Smooth muscle cell (in vitro differentiated cells): ENCODE results near the gene TACC3. TPM values are rescaled to one million over a fixed set of nuclear protein-coding genes. Genes with fewer than 3 reads are reported as not detected.

ENCODE experiments used
- DNase-seq: peaks from one replicate; lab custom pipeline; 2025; ENCODE audit not compliant: unreplicated experiment; lab: John Stamatoyannopoulos, UW
- H2AFZ ChIP-seq: fragments of 200-600 bp; sonication (generic); 2 replicates; pipeline ENCODE4 v1.6.0; 2016; ENCODE audit warnings: antibody characterized with exemption, low read depth, mild to moderate bottlenecking
- H3F3A ChIP-seq: fragments of 200-600 bp; sonication (generic); 2 replicates; pipeline ENCODE4 v1.6.0; 2017; ENCODE audit warnings: antibody characterized with exemption, low read depth
- H3K27ac ChIP-seq: fragments of 200-600 bp; sonication (generic); 2 replicates; pipeline ENCODE4 v1.5.1; 2016; ENCODE audit warnings: low read depth, mild to moderate bottlenecking
- H3K27me3 ChIP-seq: fragments of 200-600 bp; sonication (generic); 2 replicates; pipeline ENCODE4 v1.6.1; 2016; ENCODE audit warnings: low read depth, mild to moderate bottlenecking
- H3K36me3 ChIP-seq: fragments of 200-600 bp; sonication (generic); 2 replicates; pipeline ENCODE4 v1.5.1; 2016; ENCODE audit warnings: low read depth
- H3K4me1 ChIP-seq: fragments of 200-600 bp; sonication (generic); 2 replicates; pipeline ENCODE4 v1.5.1; 2016; ENCODE audit warnings: low read depth
- H3K4me2 ChIP-seq: fragments of 200-600 bp; sonication (generic); 2 replicates; pipeline ENCODE4 v1.6.0; 2016; ENCODE audit warnings: mild to moderate bottlenecking
- H3K4me3 ChIP-seq: fragments of 200-600 bp; sonication (generic); 2 replicates; pipeline ENCODE4 v1.5.1; 2016; ENCODE audit warnings: mild to moderate bottlenecking
- H3K79me2 ChIP-seq: fragments of 200-600 bp; sonication (generic); 2 replicates; pipeline ENCODE4 v1.6.0; 2016; ENCODE audit warnings: low read depth, mild to moderate bottlenecking
- H3K9ac ChIP-seq: fragments of 200-600 bp; sonication (generic); 2 replicates; pipeline ENCODE4 v1.6.0; 2016; ENCODE audit warnings: low read depth
- H3K9me3 ChIP-seq: fragments of 200-600 bp; sonication (generic); replicated peaks from 2 replicates; pipeline ENCODE4 v1.5.1; 2016; ENCODE audit warnings: low read depth
- H4K20me1 ChIP-seq: fragments of 200-600 bp; sonication (generic); 2 replicates; pipeline ENCODE4 v1.6.0; 2016; ENCODE audit warnings: low read depth
- WGBS: methylation state at CpG from one replicate; pipeline ENCODE4 v1.1.7; 2016; ENCODE audit warnings: low lambda C conversion rate; 5-methylcytosine and 5-hydroxymethylcytosine counted together
- polyA plus RNA-seq: library from polyadenylated mRNA; unstranded; fragments of >200 nt; fragmentation: Nextera tagmentation; extraction: Ambion mirVana; gene quantifications from 2 replicates; pipeline ENCODE4 v1.2.1, GENCODE V29; 2016
- total RNA-seq: library from RNA; depleted of rRNA; stranded (reverse); fragments of >200 nt; gene quantifications from 2 replicates; pipeline ENCODE4 v1.2.3, GENCODE V29; 2014
- TF ChIP-seq, protein P1 (sequence below): fragments of 200-600 bp; sonication (generic); IDR thresholded peaks from 2 replicates; pipeline ENCODE4 v1.5.1; 2017; ENCODE audit warnings: borderline replicate concordance, mild to moderate bottlenecking, antibody characterized with exemption; ENCODE audit not compliant: insufficient read depth, poor library complexity, severe bottlenecking

The TACC3 gene
- total and polyA plus RNA-seq, 2 experiments from 2014 or later = 12.5 to 19.4 TPM

DNA sequence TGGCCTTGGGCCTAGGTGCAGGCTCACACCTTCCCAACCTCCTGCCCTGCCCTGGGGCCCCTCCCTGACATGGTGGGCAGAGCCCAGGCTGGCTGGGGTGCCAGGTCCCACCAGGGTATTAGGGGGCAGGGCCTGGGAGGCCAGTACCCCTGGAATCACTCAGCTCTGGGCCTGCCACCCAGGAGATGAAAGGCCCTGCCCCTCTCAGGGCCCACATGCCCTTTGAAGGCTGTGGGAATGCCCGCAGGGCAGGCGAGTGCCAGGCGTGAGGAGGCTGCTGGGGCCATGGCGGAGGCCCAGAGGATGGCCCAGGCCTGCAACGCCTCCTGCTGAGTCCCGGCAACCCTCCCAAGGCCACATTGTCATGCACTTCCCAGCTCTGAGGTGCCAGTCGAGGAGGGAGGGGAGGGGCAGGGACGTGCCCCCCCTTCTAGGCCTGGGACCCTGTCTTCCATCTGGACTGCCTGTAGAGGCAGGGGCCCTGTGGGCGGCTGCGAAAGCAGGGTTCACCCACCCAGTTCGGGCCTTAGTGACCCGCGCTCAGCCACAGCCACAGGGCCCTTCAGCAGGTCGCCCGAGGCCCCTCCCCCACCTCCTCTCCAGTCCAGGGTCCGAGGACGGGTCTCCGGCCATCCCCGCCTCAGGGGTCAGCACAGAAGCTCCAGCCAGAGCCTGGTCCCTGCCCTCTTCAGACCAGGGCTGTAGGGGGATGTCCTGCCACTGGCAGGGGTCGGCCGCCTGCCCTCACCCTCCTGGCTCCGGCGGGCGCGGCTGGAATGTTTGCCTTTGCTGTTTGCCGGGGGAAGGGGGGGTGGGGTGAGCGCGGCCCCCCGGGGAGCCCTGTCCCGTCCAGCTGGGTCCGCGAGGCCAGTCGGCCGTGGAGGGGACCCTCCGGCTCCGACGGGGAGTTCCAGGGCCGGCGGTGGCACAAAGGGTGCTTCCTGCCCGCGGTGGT, 45.1 kb downstream of the TACC3 start:
- 25% methylated on average over 37 of the region's 41 CpGs for WGBS
- H3K27ac ChIP-seq = no peak overlapping the region

DNA sequence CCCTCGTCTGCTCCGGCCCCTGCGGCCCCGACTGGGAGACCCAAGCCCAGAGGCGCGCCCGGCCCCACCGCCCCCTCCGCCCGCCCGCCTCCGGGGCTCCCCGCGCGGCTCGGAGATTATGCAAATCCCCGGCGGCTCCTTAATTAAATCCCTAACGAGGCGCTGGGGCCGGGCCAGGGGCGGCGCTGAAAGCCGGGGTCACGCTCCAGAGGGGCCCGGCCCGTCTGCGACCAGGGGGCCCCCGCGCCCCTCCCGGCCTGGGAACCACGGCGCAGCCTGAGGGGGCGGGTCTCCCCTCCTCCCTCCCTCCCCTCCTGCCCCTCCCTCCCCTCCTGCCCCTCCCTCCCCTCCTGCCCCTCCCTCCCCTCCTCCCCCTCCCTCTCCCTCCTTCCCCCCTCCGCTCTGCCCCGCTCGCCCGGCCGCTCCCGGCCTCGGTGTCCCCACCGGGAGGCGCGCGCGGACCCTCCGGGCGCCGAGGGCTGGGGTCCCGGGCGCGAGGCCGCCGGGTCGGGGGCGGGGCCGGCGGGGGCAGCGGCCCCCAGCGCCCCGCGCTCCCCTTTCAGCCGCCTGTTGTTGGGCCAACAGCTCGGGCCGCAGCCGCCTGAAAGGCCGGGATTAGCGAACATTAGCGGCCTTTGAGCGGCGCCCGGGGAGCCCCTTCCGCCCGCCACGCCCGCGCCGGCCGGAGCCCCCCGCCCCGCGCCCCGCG, 45.9 kb downstream of the TACC3 start:
- no peaks in the 10 kb centered on the region for H3K27me3 ChIP-seq
- H3K4me1 ChIP-seq = peaks cover 60% of the 10 kb centered on the region
- no peaks in the 10 kb centered on the region for H3K9me3 ChIP-seq
- H2AFZ ChIP-seq = no peak overlapping the region
- DNase-seq = no peak
- no peaks in the 10 kb centered on the region for H3K79me2 ChIP-seq
- H3K36me3 ChIP-seq = no peaks in the 10 kb centered on the region
- no peaks in the 10 kb centered on the region for H3F3A ChIP-seq
- TF ChIP-seq, protein P1, sequence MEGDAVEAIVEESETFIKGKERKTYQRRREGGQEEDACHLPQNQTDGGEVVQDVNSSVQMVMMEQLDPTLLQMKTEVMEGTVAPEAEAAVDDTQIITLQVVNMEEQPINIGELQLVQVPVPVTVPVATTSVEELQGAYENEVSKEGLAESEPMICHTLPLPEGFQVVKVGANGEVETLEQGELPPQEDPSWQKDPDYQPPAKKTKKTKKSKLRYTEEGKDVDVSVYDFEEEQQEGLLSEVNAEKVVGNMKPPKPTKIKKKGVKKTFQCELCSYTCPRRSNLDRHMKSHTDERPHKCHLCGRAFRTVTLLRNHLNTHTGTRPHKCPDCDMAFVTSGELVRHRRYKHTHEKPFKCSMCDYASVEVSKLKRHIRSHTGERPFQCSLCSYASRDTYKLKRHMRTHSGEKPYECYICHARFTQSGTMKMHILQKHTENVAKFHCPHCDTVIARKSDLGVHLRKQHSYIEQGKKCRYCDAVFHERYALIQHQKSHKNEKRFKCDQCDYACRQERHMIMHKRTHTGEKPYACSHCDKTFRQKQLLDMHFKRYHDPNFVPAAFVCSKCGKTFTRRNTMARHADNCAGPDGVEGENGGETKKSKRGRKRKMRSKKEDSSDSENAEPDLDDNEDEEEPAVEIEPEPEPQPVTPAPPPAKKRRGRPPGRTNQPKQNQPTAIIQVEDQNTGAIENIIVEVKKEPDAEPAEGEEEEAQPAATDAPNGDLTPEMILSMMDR = no peak
- WGBS = 3% methylated on average over 7 of the region's 84 CpGs
- peak overlapping the region; percentile 51 for H3K4me3 ChIP-seq
- peak overlapping the region; percentile 86 for H3K4me2 ChIP-seq
- H3K9ac ChIP-seq = no peak overlapping the region
- H4K20me1 ChIP-seq = no peaks in the 10 kb centered on the region
- H3K27ac ChIP-seq = no peak overlapping the region

More for the DNA sequence above, 45.1 kb downstream of the TACC3 start:
- no peak overlapping the region for H2AFZ ChIP-seq
- H3K9ac ChIP-seq = no peak overlapping the region
- TF ChIP-seq, protein P1 = no peak
- H4K20me1 ChIP-seq = no peaks in the 10 kb centered on the region
- H3F3A ChIP-seq = no peaks in the 10 kb centered on the region
- peaks cover 53% of the 10 kb centered on the region for H3K4me1 ChIP-seq
- peak overlapping the region; percentile 86 for H3K4me2 ChIP-seq
- no peaks in the 10 kb centered on the region for H3K9me3 ChIP-seq
- H3K36me3 ChIP-seq = no peaks in the 10 kb centered on the region
- DNase-seq = no peak
- H3K27me3 ChIP-seq = no peaks in the 10 kb centered on the region
- no peaks in the 10 kb centered on the region for H3K79me2 ChIP-seq
- peak overlapping the region; percentile 51 for H3K4me3 ChIP-seq

DNA sequence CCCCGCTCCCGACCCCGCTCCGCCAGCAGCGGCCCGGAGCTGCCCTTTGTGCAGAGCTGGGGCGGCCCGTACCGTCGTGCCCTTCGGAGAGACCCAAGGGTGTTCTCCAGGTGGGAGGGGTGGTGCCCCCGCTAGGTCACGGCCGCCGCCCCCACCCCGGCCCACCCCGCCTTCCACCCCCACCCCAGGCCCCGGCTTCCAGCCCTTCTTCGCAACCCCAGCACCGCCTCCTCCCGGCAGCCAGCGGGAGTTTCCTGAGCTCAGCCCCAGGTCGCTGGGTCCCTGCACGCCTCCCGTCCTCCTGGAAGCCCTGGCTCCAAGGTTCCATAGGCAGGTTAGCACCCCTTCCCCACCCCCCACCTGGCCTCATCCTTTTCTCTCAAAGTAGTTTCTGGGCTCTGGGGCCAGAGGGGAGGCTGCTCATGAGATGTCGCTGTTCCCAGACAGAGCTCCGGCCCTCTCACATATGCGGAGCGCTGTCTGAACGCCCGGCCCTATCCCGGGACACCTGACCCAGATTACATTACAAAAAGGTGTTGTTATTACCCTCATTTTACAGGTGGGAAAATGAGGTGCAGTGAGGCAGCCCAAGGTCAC, 46.5 kb downstream of the TACC3 start:
- H2AFZ ChIP-seq = no peak overlapping the region
- no peak for DNase-seq
- no peaks in the 10 kb centered on the region for H3F3A ChIP-seq
- no peak overlapping the region for H3K9ac ChIP-seq
- H4K20me1 ChIP-seq = no peaks in the 10 kb centered on the region
- no peaks in the 10 kb centered on the region for H3K9me3 ChIP-seq
- peaks cover 60% of the 10 kb centered on the region for H3K4me1 ChIP-seq
- 16% methylated on average over 19 of the region's 32 CpGs for WGBS
- TF ChIP-seq, protein P1 = peak; percentile 46
- H3K4me2 ChIP-seq = peak overlapping the region; percentile 82
- no peaks in the 10 kb centered on the region for H3K79me2 ChIP-seq
- H3K27me3 ChIP-seq = no peaks in the 10 kb centered on the region
- peak overlapping the region; percentile 51 for H3K4me3 ChIP-seq
- H3K36me3 ChIP-seq = no peaks in the 10 kb centered on the region
- H3K27ac ChIP-seq = no peak overlapping the region
